Sigmoid colon (tissue), 7 donors: ENCODE data around the gene SLC17A7. TPM values are rescaled to one million over a fixed set of nuclear protein-coding genes. Genes with fewer than 3 reads are reported as not detected.

Experiments used
- DNase-seq: peaks from one replicate; pipeline ENCODE4 v3.0.0-alpha.2; 2019
- H3K27ac ChIP-seq, 4 donors: fragments of 200-600 bp; sonication (generic); one replicate each; pipeline ENCODE4 v1.5.1; 2016 to 2019; ENCODE audit warnings: mild to moderate bottlenecking in 1 of 4
- H3K27me3 ChIP-seq, 3 donors: fragments of 200-600 bp; sonication (generic); one replicate each; pipeline ENCODE4 v1.5.1; 2019; ENCODE audit warnings: mild to moderate bottlenecking in 1 of 3
- H3K36me3 ChIP-seq, 4 donors: fragments of 200-600 bp; sonication (generic); one replicate each; pipeline ENCODE4 v1.5.1; 2016 to 2019
- H3K4me1 ChIP-seq, 4 donors: fragments of 200-600 bp; sonication (generic); one replicate each; pipeline ENCODE4 v1.5.1; 2017 to 2019
- H3K4me3 ChIP-seq, 4 donors: fragments of 200-600 bp; sonication (generic); one replicate each; pipeline ENCODE4 v1.5.1; 2017 to 2019; ENCODE audit warnings: mild to moderate bottlenecking in 2 of 4, moderate library complexity in 1 of 4
- H3K9me3 ChIP-seq, 4 donors: fragments of 200-600 bp in 3 of 4; sonication (generic) in 3 of 4; one replicate each; pipeline versions ENCODE4 v1.5.1 to v1.6.1; 2013 to 2019
- EP300 ChIP-seq, 4 donors: sonication (generic); formaldehyde crosslinking; IDR thresholded peaks; one replicate each; pipeline ENCODE4 v1.6.1; 2017; ENCODE audit warnings: antibody characterized with exemption in 4 of 4
- POLR2A ChIP-seq, 2 donors: fragments of 450-650 bp; IDR thresholded peaks; one replicate each; pipeline ENCODE4 v1.6.1; 2016; ENCODE audit warnings: antibody characterized with exemption in 2 of 2, mild to moderate bottlenecking in 2 of 2, moderate library complexity in 2 of 2
- POLR2AphosphoS5 ChIP-seq, 4 donors: sonication (generic); formaldehyde crosslinking; IDR thresholded peaks; one replicate each; pipeline ENCODE4 v1.6.1; 2017; ENCODE audit warnings: antibody characterized with exemption in 4 of 4
- WGBS, 2 donors: extraction: QIAGEN DNeasy Blood & Tissue Kit; methylation state at CpG; one replicate each; pipeline ENCODE4 v1.1.7; 2013; 5-methylcytosine and 5-hydroxymethylcytosine counted together
- intact Hi-C: fragments of 100-400 bp; cut with DNase I; formaldehyde crosslinking; loops from one replicate; pipeline ENCODE4 v1.15.1; 2023
- polyA plus RNA-seq, 3 donors: library from polyadenylated mRNA; stranded (reverse); fragments of 200-250 nt; gene quantifications; one replicate each; pipeline ENCODE4 v1.2.3, GENCODE V29; 2013
- total RNA-seq, 4 donors: library from RNA; depleted of rRNA; stranded (reverse); fragments of >200 nt; gene quantifications; one replicate each; pipeline ENCODE4 v1.1.0, GENCODE V29; 2016
- TF ChIP-seq, protein P1 (sequence below), 4 experiments: fragments of 450-650 bp in 3 of 4; fragments of 200-600 bp in 1 of 4; IDR thresholded peaks; one replicate each; pipeline ENCODE4 v1.5.1; 2016 to 2019; ENCODE audit warnings: antibody characterized with exemption in 4 of 4, mild to moderate bottlenecking in 3 of 4, moderate library complexity in 2 of 4
- donor health status: healthy with polysubstance abuse.
- donor health status: Bipolar disorder and iron deficiency.
- donor health status: healthy.

SLC17A7 gene
- total and polyA plus RNA-seq, 7 donors, result 0.23 to 1.8 (median 0.62) TPM; not detected in 1

DNA sequence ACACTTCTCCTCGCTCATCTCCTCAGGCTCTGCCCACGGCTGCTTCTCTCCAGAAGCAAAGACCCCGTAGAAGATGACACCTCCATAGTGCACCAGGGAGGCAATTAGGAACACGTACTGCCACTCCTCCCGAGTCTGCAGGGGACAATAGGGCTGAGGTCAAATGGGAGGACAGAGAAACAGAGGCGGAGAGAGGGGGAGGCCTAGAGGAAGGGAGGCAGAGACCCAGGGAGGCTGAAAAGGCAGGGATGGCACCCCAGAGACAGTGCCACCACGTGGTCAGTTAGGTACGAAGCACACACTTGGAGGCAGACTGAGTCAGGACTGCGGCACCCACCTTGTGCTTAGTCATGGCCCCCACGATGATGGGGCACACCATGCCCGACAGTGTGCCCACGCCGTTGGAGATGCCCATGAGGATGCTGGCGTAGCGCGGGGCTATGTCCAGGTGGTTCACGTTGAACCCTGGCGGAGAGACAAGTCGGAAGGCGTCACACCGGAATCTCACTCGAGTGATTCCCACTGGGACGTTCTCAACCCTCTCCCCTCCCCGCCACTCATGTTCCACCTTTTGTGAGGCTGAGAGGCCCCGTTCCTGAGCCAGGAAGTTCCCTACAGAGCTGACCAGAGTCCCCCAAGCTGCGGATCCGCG lies 10.5 kb downstream of the SLC17A7 start:
- Histone ChIP-seq H3K27ac (no peak overlapping the region), H3K4me3 (no peak overlapping the region), H3K4me1 (peaks cover 0 to 12% (median 10%) of the 10 kb centered on the region in 4 donors), H3K27me3 (peaks cover 76 to 100% (median 97%) of the 10 kb centered on the region in 3 donors), H3K36me3 (no peaks in the 10 kb centered on the region), H3K9me3 (no peaks in the 10 kb centered on the region)
- WGBS, 2 donors, result 61 to 65% methylated on average over 28 of the region's 28 CpGs
- intact Hi-C loops, result no loop called here
- no peak for DNase-seq
- no peak for TF ChIP-seq POLR2AphosphoS5 (IDR thresholded peaks at IDR 0.05)
- no peak for TF ChIP-seq EP300 (IDR thresholded peaks at IDR 0.05)
- TF ChIP-seq, protein P1, sequence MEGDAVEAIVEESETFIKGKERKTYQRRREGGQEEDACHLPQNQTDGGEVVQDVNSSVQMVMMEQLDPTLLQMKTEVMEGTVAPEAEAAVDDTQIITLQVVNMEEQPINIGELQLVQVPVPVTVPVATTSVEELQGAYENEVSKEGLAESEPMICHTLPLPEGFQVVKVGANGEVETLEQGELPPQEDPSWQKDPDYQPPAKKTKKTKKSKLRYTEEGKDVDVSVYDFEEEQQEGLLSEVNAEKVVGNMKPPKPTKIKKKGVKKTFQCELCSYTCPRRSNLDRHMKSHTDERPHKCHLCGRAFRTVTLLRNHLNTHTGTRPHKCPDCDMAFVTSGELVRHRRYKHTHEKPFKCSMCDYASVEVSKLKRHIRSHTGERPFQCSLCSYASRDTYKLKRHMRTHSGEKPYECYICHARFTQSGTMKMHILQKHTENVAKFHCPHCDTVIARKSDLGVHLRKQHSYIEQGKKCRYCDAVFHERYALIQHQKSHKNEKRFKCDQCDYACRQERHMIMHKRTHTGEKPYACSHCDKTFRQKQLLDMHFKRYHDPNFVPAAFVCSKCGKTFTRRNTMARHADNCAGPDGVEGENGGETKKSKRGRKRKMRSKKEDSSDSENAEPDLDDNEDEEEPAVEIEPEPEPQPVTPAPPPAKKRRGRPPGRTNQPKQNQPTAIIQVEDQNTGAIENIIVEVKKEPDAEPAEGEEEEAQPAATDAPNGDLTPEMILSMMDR (IDR thresholded peaks at IDR 0.05), result no peak
- no peak for TF ChIP-seq POLR2A (IDR thresholded peaks at IDR 0.05)

DNA sequence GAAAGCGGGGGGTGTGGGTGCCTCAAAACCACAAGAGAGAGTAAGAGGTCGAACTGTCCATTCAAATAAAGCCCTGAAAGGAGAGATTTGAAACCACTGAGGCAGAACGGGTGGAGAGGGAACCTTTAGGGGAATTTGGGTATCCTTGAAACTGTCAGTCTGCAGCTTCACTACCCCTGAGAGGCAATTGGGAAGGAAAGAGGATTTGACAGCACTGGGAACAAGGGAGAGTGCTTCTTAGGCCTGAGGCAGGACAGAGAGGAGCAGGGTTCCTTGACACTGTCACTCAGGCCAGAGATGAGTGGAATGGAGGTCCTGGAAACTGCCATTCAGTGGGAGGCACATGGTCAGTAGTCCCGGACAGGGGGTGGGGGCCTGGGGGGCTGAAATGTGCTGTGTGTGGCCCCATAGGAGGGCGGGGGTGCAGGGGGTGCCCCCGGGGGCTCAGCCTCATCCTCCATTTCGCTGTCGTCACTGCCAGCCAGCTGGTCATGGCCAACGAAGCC lies 11.1 kb downstream of the SLC17A7 start:
- no peak for DNase-seq
- H3K9me3 ChIP-seq, result no peaks in the 10 kb centered on the region
- WGBS, 2 donors, result 59 to 73% methylated on average over 9 of the region's 9 CpGs
- H3K4me1 ChIP-seq, result peaks cover 0 to 12% (median 10%) of the 10 kb centered on the region in 4 donors
- H3K27ac ChIP-seq, result no peak overlapping the region
- TF ChIP-seq POLR2A (IDR thresholded peaks at IDR 0.05) (no peak), EP300 (IDR thresholded peaks at IDR 0.05) (no peak), POLR2AphosphoS5 (IDR thresholded peaks at IDR 0.05) (no peak)
- TF ChIP-seq, protein P1 (IDR thresholded peaks at IDR 0.05), result no peak
- H3K27me3 ChIP-seq, result peaks cover 80 to 100% (median 97%) of the 10 kb centered on the region in 3 donors
- no peak overlapping the region for H3K4me3 ChIP-seq
- no peaks in the 10 kb centered on the region for H3K36me3 ChIP-seq
- intact Hi-C loops, result no loop called here

DNA sequence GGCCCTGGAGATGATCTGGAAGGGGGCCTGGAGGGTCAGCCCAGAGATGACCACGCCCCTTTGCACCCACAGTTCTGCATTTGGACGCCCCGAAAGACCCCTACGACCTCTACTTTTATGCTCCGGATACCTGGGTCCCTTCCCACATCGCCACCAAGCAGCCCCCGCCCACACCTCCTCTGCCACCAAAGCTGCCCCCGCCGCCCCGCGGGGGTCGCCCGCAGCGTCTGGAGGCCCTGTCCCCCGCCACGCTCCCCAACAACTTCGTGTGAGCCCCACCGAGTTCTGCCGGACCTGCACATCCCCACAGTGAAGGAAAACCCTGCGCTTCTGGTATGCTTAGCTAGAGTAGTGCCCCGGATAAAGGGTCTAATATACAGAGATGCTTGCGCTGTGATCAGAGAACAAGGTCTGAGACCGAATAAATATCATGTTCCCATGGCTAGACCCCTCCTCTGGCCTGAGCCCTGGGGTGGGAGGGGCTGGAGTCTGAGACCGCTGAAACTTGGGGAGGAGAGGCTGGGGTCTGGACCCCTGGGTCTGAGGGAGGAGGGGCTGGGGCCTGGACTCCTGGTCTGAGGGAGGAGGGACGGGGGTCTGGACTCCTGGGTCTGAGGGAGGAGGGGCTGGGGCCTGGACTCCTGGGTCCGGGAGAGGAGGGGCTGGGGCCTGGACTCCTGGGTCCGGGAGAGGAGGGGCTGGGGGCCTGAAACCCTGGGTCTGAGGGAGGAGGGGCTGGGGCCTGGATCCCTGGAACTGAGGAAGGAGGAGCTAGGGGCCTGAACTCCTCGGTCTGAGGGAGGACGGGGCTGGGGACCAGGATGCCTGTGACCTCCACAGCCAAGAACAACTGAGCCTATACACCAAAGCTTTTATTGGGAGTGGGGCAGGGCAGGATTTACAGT lies 12.5 kb downstream of the SLC17A7 start:
- Histone ChIP-seq H3K27ac (no peak overlapping the region), H3K27me3 (peaks cover 78 to 100% (median 97%) of the 10 kb centered on the region in 3 donors), H3K4me3 (no peak overlapping the region), H3K9me3 (no peaks in the 10 kb centered on the region), H3K36me3 (no peaks in the 10 kb centered on the region), H3K4me1 (peaks cover 0 to 12% (median 11%) of the 10 kb centered on the region in 4 donors)
- intact Hi-C loops, result no loop called here
- TF ChIP-seq POLR2A (IDR thresholded peaks at IDR 0.05) (no peak), POLR2AphosphoS5 (IDR thresholded peaks at IDR 0.05) (no peak), EP300 (IDR thresholded peaks at IDR 0.05) (no peak)
- TF ChIP-seq, protein P1 (IDR thresholded peaks at IDR 0.05), result no peak
- 14 to 15% methylated on average over 29 of the region's 29 CpGs for WGBS, 2 donors
- no peak for DNase-seq

DNA sequence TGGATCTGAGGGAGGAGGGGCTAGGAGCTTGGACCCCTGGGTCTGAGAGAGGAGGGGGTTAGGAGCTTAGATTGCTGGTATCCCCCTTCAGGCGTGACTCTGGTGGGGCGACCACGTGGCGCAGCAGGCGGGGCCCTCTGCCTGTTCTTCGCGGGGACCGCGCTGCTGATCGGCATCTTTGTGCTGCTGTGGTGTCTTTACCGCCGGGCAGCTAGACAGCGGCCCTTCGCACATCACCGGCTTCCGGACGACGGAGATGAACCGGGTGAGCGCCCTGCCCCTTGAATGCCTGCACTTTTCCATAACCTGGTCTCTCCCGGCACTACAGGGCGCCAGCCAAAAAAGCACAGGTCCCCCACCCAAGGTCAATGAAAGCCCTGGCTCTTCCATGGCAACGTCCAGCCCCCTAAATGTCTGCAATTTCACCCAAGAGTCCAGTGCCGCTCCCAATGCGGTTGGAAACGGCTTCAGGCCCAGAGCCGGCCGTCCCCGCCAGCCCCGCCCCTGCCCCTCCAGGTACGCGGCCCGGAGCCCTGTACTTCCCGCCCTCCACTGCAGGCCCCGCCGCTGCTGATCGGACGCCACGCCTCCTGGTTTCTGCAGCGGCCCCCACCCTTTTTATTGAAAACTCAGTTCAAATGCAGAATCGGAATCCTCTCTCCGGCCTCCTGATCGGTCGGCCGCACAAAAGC lies 13.3 kb downstream of the SLC17A7 start:
- 2% methylated on average over 45 of the region's 45 CpGs for WGBS, 2 donors
- Histone ChIP-seq H3K4me3 (no peak overlapping the region), H3K36me3 (no peaks in the 10 kb centered on the region), H3K4me1 (peaks cover 0 to 20% (median 17%) of the 10 kb centered on the region in 4 donors), H3K27ac (no peak overlapping the region), H3K27me3 (peaks cover 78 to 100% (median 97%) of the 10 kb centered on the region in 3 donors), H3K9me3 (no peaks in the 10 kb centered on the region)
- no peak for DNase-seq
- TF ChIP-seq POLR2AphosphoS5 (IDR thresholded peaks at IDR 0.05), result no peak
- no peak for TF ChIP-seq EP300 (IDR thresholded peaks at IDR 0.05)
- no peak for TF ChIP-seq POLR2A (IDR thresholded peaks at IDR 0.05)
- TF ChIP-seq, protein P1 (IDR thresholded peaks at IDR 0.05), result no peak
- intact Hi-C loops, result no loop called here
